Breast epithelium (tissue), 4 donors: Measurements from ENCODE around the gene ARFGAP3. TPM values are rescaled to one million over a fixed set of nuclear protein-coding genes. Genes with fewer than 3 reads are reported as not detected.

ENCODE experiments used
- DNase-seq, 2 donors: peaks; one replicate each; pipeline ENCODE4 v3.0.0-alpha.2; 2019; ENCODE audit warnings: low spot score in 2 of 2
- H3K27ac ChIP-seq, 2 donors: fragments of 200-600 bp; sonication (generic) in 1 of 2; one replicate each; pipeline ENCODE4 v1.5.1; 2016 to 2019; ENCODE audit warnings: mild to moderate bottlenecking in 1 of 2
- H3K27me3 ChIP-seq, 2 donors: fragments of 200-600 bp; sonication (generic) in 1 of 2; one replicate each; pipeline versions ENCODE4 v1.5.1 to v1.6.0; 2017 to 2019; ENCODE audit warnings: control low read depth in 1 of 2, mild to moderate bottlenecking in 1 of 2
- H3K36me3 ChIP-seq: fragments of 200-600 bp; one replicate; pipeline ENCODE4 v1.5.1; 2019
- H3K4me1 ChIP-seq, 2 donors: fragments of 200-600 bp; sonication (generic); one replicate each; pipeline ENCODE4 v1.5.1; 2016 to 2019; ENCODE audit warnings: control low read depth in 1 of 2
- H3K4me3 ChIP-seq, 3 donors: fragments of 200-600 bp; sonication (generic); 1 replicate in 2 of 3; 2 replicates in 1 of 3; pipeline ENCODE4 v1.5.1; 2016 to 2019; ENCODE audit warnings: mild to moderate bottlenecking in 3 of 3, moderate library complexity in 2 of 3
- H3K9me3 ChIP-seq, 2 donors: fragments of 200-600 bp; sonication (generic) in 1 of 2; one replicate each; pipeline ENCODE4 v1.5.1; 2016 to 2019; ENCODE audit warnings: control low read depth in 1 of 2
- POLR2A ChIP-seq: fragments of 450-650 bp; IDR thresholded peaks from one replicate; pipeline ENCODE4 v1.6.1; 2016; ENCODE audit warnings: antibody characterized with exemption, mild to moderate bottlenecking, moderate library complexity
- POLR2AphosphoS5 ChIP-seq, 3 donors: sonication (generic); formaldehyde crosslinking; IDR thresholded peaks; one replicate each; pipeline ENCODE4 v1.6.1; 2017; ENCODE audit warnings: antibody characterized with exemption in 3 of 3
- intact Hi-C: fragments of 100-400 bp; cut with DNase I; formaldehyde crosslinking; loops from one replicate; pipeline ENCODE4 v1.15.1; 2023; ENCODE audit warnings: low total_unique reads
- total RNA-seq, 3 donors: library from RNA; depleted of rRNA; stranded (reverse); fragments of >200 nt; gene quantifications; one replicate each; pipeline ENCODE4 v1.1.0, GENCODE V29; 2016
- TF ChIP-seq, protein P1 (sequence below), 3 donors: fragments of 450-650 bp; IDR thresholded peaks; one replicate each; pipeline ENCODE4 v1.5.1; 2016 to 2017; ENCODE audit warnings: antibody characterized with exemption in 3 of 3, mild to moderate bottlenecking in 3 of 3, moderate library complexity in 3 of 3

The ARFGAP3 gene
- total RNA-seq, 3 donors from 2014 or later = 51.2 to 90.7 (median 70.8) TPM

- DNase-seq = no peak
- H3K27me3 ChIP-seq = no peaks in the 10 kb centered on the region
- intact Hi-C loops = no loop called here
- TF ChIP-seq POLR2A (no peak), POLR2AphosphoS5 (IDR thresholded peaks at IDR 0.05) (no peak)
- TF ChIP-seq, protein P1, sequence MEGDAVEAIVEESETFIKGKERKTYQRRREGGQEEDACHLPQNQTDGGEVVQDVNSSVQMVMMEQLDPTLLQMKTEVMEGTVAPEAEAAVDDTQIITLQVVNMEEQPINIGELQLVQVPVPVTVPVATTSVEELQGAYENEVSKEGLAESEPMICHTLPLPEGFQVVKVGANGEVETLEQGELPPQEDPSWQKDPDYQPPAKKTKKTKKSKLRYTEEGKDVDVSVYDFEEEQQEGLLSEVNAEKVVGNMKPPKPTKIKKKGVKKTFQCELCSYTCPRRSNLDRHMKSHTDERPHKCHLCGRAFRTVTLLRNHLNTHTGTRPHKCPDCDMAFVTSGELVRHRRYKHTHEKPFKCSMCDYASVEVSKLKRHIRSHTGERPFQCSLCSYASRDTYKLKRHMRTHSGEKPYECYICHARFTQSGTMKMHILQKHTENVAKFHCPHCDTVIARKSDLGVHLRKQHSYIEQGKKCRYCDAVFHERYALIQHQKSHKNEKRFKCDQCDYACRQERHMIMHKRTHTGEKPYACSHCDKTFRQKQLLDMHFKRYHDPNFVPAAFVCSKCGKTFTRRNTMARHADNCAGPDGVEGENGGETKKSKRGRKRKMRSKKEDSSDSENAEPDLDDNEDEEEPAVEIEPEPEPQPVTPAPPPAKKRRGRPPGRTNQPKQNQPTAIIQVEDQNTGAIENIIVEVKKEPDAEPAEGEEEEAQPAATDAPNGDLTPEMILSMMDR (IDR thresholded peaks at IDR 0.05) = no peak
- H3K4me1 ChIP-seq = no peaks in the 10 kb centered on the region
- no peaks in the 10 kb centered on the region for H3K9me3 ChIP-seq
- H3K36me3 ChIP-seq = no peaks in the 10 kb centered on the region
- H3K27ac ChIP-seq = peak overlapping the region in 1 of 2 donors; percentile 78
- no peak overlapping the region for H3K4me3 ChIP-seq
These were observed 109.2 kb downstream of the ARFGAP3 start for GRCh38 chr22:42747701-42748513.

Other genes with a start within 250 kb of the ARFGAP3 start
- 10 to 100 TPM; 33.1 to 52.8 (median 38.3) TPM for gene POLDIP3, start 242.4 kb downstream of the ARFGAP3 start, total RNA-seq
- under 1 TPM in 1 of 3 donors, not detected in 2; 0.73 TPM for gene ATP5MGL, start 216.7 kb downstream of the ARFGAP3 start, total RNA-seq
- gene CYB5R3, start 207.9 kb downstream of the ARFGAP3 start, total RNA-seq = 100 to 1,000 TPM in 1 of 3 donors, 10 to 100 TPM in 2; 56.5 to 248 (median 87.5) TPM
- 10 to 100 TPM in 2 of 3 donors, 1 to 10 TPM in 1; 6.6 to 32.8 (median 22.9) TPM for gene A4GALT, start 136.4 kb downstream of the ARFGAP3 start, total RNA-seq
- gene PACSIN2, start 157.9 kb upstream of the ARFGAP3 start, total RNA-seq = 10 to 100 TPM; 43.8 to 82.7 (median 72.4) TPM
- gene TTLL1, start 232.1 kb upstream of the ARFGAP3 start, total RNA-seq = 1 to 10 TPM; 4.6 to 6.4 (median 5.2) TPM